GM19463 (cell line): ENCODE measurements around the gene DTHD1.

Source experiments
- ATAC-seq: cut with Tn5 transposase; IDR thresholded peaks from one replicate; pipeline ENCODE4 v1.9.1; 2021; ENCODE audit warnings: mild to moderate bottlenecking, moderate library complexity; ENCODE audit not compliant: unreplicated experiment

DTHD1 gene

DNA sequence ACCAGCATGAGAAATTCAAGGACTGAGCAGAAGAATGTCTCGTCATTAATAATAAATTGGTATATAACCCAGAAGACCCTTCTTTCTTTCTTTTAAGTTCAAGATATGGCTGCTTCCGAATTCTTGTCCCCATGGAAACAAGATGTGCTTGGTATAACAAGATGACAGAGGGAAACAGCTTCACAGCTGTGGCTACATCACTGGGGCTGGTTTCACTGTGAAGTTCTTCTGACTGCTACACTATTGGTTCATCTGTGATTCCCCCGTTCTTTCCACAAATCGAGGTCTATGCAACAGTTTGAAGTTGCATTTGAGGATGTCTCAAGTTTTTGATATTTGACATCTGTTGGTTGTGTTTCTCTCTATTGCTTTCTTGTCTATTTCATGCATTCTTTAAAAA is 12.3 kb upstream of the DTHD1 start:
- ATAC-seq, result no peak

DNA sequence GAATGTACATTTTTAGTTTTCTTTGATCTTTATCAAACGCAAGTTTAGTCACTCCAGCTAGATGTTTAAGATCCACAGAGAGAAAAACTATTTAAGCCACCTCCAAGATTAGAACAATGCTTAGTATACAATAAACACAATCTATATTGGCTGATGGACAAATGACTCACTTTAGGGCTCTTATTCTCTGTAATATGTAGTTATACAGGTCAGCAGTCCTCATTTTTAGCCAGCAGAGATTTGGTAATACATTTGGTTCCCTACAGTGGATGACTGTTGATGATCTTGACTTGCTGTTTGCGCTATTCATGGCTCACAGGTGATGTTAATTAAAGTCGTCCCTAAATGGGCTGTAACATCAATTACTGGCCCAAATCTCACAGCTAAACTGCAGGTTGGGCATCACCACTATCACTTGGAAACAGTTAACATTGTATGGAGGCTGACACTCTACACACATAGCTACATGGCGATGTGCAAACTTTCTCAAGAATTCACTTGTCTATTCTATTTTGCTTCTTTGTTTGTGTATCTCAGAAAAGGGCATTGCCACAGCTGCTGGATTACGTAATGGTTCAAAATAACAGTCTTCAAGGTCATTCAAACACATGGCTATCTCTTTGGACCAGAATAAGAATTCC is 11.8 kb upstream of the DTHD1 start:
- ATAC-seq, result no peak

DNA sequence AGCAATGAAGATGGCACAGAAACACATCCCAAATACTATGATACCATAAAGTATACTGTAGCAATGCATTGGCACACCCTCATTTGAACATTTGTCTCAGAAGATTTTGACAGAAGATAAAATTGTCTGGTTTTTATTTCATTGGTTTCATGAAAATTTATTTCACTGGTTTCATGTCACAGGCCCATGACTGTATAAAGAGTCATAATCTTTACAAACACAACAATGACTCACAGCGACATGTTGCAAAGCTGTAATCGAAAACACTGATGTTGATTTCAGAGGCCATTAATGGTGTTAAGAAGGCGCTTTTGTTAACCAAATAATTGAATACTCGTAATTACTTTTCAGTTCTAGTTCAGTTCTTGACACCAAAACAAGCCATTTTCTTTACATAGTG is 8.1 kb upstream of the DTHD1 start:
- no peak for ATAC-seq

DNA sequence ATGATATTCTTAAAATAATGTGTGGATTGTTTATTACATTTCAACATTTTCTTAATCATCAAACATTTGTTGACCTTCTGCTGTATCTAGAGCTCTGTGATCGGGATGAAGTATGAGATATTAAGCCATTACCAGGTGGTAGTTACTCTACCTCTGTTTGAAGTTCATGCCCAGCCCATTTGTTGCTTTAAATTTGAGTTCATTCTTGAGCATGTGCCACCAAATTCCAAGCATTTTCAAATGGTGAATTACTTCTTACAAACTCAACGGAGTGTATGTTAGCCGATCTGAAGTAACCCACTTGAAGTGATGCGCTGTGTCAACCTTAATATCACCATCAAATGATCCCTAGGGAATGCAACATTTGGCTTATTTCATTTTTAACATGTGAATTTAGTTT is 7.3 kb upstream of the DTHD1 start:
- no peak for ATAC-seq

DNA sequence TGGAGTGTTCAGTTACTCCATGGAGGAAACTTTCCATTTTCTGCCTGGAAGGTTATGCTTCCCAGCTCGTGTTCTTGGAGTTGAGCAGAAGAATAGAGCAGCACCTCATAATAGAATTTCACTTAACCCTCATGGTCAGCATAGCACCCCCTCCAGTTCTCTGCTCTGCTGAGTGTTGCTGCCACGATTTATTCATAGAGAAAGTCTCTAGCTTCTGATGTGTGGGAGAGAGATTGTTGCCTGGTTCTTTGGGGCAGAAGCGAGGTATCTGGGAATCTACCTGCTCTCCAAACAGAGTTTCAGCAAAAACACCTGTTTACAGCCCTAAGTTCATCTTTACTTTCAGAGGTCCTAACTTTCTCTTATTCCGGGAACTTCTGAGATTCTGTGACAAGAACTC is 3.9 kb upstream of the DTHD1 start:
- peak; percentile 50 for ATAC-seq

DNA sequence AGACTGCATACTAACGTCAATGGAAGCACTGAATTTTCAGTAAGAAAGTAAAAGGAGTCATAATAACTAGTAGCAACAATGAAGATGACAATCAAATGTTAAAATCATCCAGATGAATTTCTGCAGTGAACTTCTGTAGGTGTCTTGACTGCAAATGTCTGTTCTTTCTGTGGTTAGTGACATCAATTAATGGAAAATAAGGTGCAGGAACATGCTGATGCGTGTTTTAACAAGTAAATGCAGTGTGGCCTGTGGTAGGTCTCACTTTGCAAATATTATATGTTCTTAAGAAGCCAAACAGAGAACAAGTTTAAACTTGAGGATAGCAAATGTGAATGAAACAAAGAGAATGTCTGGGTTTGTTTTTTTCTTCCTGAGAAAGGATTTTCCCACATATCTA is 2.6 kb upstream of the DTHD1 start:
- ATAC-seq, result no peak

DNA sequence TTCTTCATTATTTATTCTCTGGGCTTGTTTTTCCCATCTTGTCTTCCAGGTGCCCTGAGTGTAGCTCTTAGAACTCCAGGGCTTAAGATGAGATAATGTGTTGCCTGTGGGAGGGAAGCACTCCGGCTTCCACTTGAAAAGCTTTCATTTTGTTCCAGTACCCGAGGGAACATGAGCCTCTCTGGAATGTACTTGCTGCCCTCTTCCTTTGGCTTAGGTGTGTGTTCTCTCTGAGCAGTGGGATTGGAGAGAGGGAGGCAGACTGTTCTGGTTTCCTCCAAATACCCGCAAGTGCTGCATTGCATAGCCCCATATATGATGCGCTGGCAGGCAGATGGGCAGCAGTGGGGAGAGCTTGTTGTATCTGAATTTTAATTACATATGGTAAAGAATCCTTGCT is 861 bp upstream of the DTHD1 start:
- ATAC-seq, result no peak

DNA sequence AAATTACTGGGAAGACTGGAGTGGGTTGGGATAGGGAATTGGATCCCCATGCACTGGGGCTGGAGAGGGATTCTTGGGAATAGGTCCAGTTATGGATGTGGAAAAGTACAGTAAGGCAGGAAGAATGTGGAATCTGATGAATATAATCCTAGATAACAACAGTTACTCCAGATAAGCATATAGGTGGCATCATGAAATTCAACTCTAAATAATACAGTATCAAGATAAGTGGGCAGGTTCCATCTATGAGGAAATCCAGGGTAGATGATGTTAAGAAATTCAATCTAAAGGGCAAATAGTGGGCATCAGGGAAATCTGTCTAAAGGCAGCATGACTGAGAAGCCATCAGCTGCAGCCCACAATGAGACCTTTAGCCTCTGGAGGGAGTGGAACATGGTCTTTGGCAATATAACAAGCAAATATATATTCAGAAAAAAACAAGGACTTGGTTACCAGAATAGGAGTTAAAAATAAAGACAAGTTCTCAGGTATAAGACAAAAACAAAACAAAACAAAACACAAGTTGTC is 1.2 kb downstream of the DTHD1 start:
- no peak for ATAC-seq

DNA sequence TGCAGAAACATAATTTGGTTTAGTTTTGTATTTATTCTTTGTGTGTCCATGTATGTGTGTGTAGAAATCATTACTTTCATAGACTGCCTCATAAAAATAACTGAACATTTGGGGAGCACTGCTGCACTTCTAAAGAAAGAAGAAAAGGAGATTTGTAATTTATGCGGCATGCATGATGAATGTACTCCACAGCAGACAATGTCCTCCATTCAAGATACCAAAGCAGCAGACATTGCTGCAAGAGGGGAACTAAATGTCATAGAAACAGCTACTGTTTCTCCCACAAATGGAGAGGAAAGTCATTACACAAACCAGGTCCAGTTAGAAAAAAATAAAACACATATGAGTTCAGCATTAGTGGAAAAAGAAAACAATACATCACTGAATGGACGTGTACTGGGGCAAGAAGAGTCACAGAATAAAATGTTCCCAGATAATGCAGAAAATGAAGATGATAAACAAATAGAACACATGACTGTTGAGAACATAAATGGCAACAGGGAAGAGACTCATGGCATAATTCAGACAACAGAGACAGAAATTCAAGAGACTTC is 2.6 kb downstream of the DTHD1 start:
- no peak for ATAC-seq

DNA sequence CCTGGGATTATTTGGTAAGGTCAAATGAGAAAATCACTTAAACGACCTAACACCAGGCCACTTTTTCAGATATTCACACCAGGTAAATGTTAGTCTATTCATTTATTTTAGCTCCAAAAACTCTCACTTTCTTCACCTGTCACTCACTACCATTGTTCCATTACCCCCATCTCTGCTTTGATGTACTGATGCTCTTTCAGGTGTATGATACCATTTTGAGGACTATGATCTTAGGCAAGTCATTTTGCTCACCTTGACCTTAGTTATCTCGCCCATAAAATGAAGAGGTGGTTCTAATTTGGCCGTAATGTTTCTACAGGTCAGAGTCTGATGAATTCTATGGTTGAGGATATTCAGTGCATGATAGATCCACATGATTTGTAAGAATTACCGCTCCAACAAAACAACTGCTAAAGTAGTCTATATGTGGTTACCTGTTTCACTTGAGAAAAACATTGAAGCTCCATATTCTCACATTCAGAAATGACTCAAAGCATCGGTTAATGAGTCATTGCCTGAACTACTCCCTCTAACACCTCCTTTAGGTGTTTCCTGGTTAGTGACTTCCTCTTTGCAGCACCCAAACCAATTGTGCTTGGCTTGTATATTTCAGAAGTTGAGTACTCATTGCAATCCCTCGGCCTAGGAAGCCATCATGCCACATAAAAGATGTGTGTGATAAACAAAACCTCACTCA is 4.5 kb downstream of the DTHD1 start:
- ATAC-seq, result peak; percentile 98

DNA sequence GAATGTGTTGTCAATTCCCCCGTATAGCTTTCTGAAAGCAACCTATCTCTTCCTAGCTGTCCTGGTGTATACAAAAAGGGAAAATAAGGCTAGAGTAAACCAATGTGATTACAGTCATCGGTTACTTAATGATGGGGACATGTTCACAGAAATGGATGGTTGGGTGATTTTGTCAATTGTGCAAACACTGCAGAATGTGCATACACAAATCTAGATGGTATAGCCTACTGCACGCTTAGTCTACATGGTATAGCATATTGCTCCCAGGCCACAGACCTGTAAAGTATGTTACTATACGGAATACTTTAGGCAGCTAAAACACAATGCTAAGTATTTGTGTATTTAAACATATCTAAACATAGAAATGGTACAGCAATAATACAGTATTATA is 5.1 kb downstream of the DTHD1 start:
- ATAC-seq, result no peak

DNA sequence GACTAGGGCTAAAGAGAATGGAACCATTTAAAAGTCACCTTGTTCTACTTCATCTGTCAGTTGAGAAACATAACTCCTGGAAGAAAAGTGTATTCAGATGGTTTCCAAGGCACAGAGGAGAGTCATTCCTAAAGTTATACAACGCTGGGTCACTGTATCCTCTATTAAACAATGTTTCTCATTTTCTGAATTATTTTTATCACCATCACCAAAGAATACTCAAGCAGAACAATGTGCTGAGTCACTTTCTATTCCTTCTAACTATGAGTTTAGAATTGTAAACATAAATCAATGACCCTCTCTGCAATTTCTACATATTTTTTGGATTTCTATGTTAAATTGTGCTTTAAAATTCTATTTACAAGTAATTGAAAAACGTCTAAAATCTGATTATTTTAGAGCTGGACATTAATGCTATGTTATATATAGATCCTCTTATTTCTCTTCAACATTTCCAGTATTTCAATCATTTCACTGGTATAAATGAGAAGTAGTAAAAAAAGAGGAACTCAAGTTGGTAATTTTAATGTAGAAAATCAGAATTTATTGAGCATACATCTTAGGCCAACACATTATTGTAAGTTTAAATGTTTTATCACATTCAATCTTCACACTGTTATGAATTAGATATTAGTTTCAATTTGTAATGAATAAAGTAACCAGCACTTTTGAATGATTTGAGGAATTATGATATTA is 7.5 kb downstream of the DTHD1 start:
- no peak for ATAC-seq

DNA sequence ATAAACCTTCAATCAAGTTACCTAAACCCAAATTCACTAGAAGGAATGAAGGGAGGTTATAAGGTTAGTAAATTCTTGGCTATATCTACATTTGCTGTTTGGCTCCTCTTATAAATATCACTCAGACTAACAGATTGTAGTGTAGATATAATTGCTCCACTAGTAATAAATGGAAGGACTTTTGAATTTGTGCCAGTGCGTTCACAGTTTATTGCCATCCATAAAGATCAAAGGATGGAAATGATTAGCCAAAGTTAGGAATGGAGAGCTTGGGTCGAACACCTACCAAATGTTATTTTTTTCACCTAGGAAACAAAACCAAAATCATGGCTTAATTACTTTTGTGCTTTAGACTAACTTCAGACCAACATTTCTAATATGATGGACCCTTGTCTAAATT is 9.2 kb downstream of the DTHD1 start:
- ATAC-seq, result no peak

DNA sequence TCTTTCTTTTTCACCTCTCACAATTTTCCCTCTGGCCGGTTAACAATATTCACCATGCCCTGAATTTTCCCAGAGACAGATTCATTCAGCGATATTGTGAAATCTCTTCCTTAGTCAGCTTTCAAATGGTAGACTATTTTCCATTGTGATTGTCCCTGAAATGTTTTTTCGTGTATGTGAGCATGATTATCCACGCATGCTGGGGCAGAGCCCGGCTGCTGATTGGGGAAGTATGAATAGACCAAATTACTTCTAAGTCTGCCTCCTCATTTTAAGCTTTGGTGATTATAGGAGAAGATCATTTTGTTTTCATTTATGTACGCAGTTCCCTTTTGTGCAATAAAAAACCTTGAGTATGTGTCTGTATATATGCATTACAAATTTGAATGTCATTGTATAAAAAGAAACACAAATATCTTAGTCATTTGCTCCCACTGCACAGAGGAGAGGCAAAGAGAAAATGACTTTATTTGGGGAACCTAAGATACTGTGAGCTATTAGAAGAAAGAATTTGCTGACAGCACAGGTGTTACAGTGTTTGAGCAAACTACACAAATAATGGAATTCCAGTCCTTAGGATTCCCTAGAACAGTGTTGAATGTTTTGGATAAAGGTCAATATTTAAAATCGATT is 11.3 kb downstream of the DTHD1 start:
- ATAC-seq, result no peak

DNA sequence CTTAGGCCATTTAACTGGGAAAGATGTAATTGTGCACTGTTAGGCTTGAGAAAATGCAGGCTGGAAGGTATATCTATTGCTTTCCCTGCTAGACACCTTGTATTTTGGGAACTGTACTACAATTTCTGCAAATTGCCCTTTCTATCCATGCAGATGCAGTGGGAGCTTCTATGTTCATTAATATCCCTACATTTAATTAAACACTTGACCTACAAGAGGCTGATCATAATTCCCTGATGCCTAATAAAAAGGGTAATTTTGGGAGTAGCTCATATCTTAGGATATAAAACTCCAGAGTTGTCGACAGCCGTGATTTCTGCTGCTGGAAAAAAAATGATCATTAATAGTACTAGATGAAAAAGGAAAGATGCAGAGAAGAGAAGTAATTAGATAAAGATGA is 19.7 kb downstream of the DTHD1 start:
- no peak for ATAC-seq

DNA sequence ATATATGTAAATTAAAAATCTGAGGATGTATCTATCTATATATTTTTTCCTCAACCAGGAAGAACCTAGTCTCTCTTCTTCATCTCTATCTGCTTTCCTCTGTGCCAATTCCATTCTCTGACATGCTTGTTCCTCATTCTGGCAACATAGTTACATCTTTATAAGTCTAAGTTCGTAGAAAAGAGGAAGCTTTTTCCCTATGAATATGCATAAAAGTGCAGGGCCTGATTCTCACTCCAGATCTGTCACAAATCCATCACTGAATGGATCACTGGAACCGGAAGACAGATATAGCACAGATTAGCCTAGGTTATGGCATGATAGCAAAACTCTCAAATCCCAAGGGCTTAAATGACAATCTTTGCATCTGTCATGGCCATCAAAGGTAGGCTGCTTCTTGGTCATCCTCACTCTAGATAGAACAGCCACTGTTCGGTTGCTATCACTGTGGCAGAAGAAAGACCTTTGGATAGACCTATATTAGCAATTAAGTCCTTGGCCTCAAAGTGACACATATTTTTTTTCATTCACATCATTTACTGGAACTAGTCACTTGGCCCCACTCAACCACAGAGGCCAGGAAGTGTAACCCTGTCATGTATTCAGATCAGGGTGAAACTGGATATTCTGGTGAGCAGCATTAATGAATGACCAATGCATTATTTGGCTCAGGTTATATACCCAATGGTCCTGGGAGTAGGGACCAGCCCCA is 22.2 kb downstream of the DTHD1 start:
- ATAC-seq, result peak; percentile 79

DNA sequence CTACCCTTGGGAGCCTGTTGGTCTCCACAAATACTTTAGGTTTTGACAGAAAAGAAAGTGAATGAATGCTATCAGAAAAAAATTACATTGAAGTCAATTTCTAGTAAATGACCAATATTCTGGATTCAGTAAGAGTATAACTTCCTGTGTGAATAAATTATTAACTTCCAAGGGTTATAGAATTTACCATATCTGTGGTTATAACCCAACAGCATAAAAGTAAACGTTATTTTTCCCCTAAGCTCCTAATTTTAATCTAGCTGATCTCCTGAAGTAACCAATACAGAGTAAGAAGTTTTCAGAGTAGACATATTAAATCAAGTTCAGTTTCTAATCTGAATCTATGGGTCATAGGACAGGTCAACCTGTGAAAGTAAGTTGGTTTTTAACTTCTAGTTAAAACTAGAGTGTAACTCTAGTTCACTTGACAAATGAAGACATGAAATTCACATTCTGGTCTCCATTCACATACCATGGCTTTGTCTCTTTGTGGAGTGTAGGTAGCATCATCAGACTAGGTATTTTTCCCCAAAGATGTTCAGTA is 22.8 kb downstream of the DTHD1 start:
- peak; percentile 40 for ATAC-seq

DNA sequence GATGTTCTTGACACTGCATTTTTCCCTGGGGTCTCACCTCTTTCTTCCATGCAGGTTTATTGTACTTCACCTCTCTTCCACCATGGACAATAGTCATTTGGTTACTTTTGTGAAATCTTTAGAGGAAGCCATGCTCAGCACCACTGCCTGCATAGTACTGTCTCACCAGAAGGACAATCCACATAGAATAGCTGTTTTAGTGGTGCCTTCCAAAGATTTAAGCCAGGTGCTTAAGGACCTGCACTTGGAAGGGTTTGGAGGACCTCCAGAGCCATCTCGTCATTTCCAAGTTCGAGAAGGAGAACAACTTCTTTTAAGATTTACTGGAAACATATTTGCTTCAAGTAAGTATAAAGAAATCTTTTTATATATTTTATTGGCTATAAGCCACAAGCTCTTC is 26.7 kb downstream of the DTHD1 start:
- no peak for ATAC-seq

DNA sequence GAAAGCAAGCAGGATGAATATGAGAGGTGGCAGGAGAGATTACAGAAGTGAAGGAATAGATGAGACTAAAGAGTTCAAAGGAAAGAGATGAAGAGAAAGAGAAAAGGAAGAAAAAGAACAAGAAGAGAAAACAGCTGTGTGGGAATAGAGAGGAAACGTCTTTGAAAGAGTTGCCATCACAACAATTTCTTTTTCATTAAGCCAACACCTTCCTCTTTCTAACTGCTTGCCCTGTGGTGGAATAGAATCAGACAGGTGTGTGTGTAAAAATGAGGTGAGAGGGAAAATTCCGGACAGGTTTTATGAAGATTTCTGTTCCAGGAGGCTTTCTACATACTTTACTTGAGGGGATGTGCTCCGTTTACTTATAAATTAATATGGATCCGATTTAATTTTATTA is 28.8 kb downstream of the DTHD1 start:
- ATAC-seq, result no peak

DNA sequence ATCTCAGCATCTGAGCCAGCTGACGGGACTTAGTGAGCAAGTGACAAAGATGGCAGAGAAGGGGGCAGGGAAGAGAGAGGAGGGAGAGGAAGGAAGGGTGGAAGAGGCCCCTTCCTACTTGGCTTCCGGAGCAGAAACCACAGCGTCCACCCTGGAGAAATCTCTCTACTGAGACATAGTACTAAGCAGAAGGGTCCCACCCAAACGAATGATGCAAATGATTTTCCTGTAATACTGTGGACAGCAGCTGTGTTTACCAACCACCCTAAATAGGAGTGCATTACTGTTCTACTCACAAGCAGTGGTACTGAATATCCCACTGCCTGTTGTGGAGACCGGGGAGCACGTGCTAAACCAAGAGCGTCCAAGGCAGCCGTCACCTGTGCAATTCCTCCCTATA is 29.4 kb downstream of the DTHD1 start:
- peak; percentile 58 for ATAC-seq
